K562 (cell line): Measurements from ENCODE around the gene MARCO. TPM values are rescaled to one million over a fixed set of nuclear protein-coding genes. Genes with fewer than 3 reads are reported as not detected.

Experiments
- ATAC-seq: fragments of 200-7000 bp; cut with Tn5 transposase; 3 replicates; pipeline ENCODE4 v1.9.1; 2020; ENCODE audit warnings: moderate library complexity
- BruUV-seq: library from RNA; stranded (reverse); fragments of 400-500 nt; replicated peaks from 2 replicates; lab custom pipeline; 2021; lab: Mats Ljungman, UMichigan
- CTCF ChIA-PET: fragments of 300-600 bp; formaldehyde crosslinking; extraction: SDS; loops from one replicate; lab custom pipeline; 2021; ENCODE audit warnings: low intra/inter-chr PET ratio; lab: Yijun Ruan, JAX
- POLR2A ChIA-PET: fragments of 300-600, 350-650 bp; sonication (Branson Sonifier 250); formaldehyde crosslinking; extraction: SDS; loops from one replicate; lab custom pipeline; 2021; ENCODE audit warnings: antibody characterized with exemption, inconsistent platforms; lab: Yijun Ruan, JAX
- DNase-seq, 4 experiments: peaks; one replicate each; pipeline versions ENCODE4 v3.0.0 to v3.0.0-alpha.2; 2011 to 2018; ENCODE audit warnings: low spot score in 3 of 4, mixed read lengths in 3 of 4; ENCODE audit errors: extremely low read depth in 1 of 4
- FAIRE-seq: peaks from 2 replicates; lab custom pipeline; 2011; peaks lifted over from hg19 to GRCh38; lab: Jason Lieb, UNC
- H2AFZ ChIP-seq: 2 replicates; pipeline ENCODE4 v1.6.0; 2011; ENCODE audit warnings: low read depth, low read length, control low read depth, inconsistent platforms
- H3K27ac ChIP-seq: fragments of 200-600 bp; 3 replicates; pipeline ENCODE4 v1.8.0; 2011; ENCODE audit warnings: low read depth, mild to moderate bottlenecking, control low read depth, inconsistent platforms, low read length, moderate library complexity, mixed read lengths; ENCODE audit errors: extremely low read depth
- H3K27me3 ChIP-seq, 2 experiments: fragments of 300-600 bp in 1 of 2; 2 replicates in 1 of 2; 3 replicates in 1 of 2; pipeline versions ENCODE4 v1.6.0 to v1.8.0; 2011; ENCODE audit warnings: inconsistent platforms in 2 of 2, low read length in 2 of 2, mild to moderate bottlenecking in 1 of 2, mixed read lengths in 1 of 2, moderate library complexity in 1 of 2; ENCODE audit not compliant: control insufficient read depth in 2 of 2, insufficient read depth in 2 of 2
- H3K36me3 ChIP-seq: fragments of 300-600 bp; 3 replicates; pipeline ENCODE4 v1.8.0; 2011; ENCODE audit warnings: mild to moderate bottlenecking, low read length, inconsistent platforms; ENCODE audit not compliant: control insufficient read depth, insufficient read depth
- H3K4me1 ChIP-seq, 2 experiments: fragments of 200-600 bp in 1 of 2; replicated peaks in 1 of 2; 2 replicates in 1 of 2; 3 replicates in 1 of 2; pipeline versions ENCODE4 v1.5.1 to v1.8.0; 2011; ENCODE audit warnings: inconsistent platforms in 2 of 2, low read length in 2 of 2, mild to moderate bottlenecking in 1 of 2, mixed read lengths in 1 of 2, moderate library complexity in 1 of 2; ENCODE audit not compliant: control insufficient read depth in 2 of 2, insufficient read depth in 2 of 2
- H3K4me2 ChIP-seq: 2 replicates; pipeline ENCODE4 v1.6.1; 2011; ENCODE audit warnings: low read length, control low read depth, inconsistent platforms, mixed read lengths; ENCODE audit not compliant: insufficient read depth
- H3K4me3 ChIP-seq: fragments of 200-600 bp; sonication (generic), shearing (Covaris generic); 2 replicates; pipeline ENCODE4 v1.5.1; 2016; ENCODE audit warnings: control low read depth, inconsistent platforms
- H3K79me2 ChIP-seq: fragments of 200-600 bp; 3 replicates; pipeline ENCODE4 v1.8.0; 2011; ENCODE audit warnings: low read length, inconsistent platforms; ENCODE audit not compliant: control insufficient read depth, insufficient read depth
- H3K9ac ChIP-seq, 2 experiments: 2 replicates each; pipeline versions ENCODE4 v1.6.0 to v1.6.1; 2011; ENCODE audit warnings: low read depth in 2 of 2, low read length in 2 of 2, control low read depth in 1 of 2, inconsistent platforms in 1 of 2, mild to moderate bottlenecking in 1 of 2, mixed read lengths in 1 of 2; ENCODE audit not compliant: insufficient read depth in 1 of 2
- H3K9me1 ChIP-seq: one replicate; pipeline ENCODE4 v1.6.0; 2011; ENCODE audit warnings: inconsistent platforms, mild to moderate bottlenecking, low read length, moderate library complexity; ENCODE audit not compliant: control insufficient read depth, insufficient read depth
- H3K9me3 ChIP-seq: replicated peaks from 2 replicates; pipeline ENCODE4 v1.5.1; 2011; ENCODE audit warnings: low read depth, low read length, inconsistent platforms; ENCODE audit not compliant: control insufficient read depth, insufficient read depth
- H4K20me1 ChIP-seq: replicated peaks from 2 replicates; pipeline ENCODE4 v1.6.1; 2011; ENCODE audit warnings: low read length, inconsistent platforms, mixed read lengths; ENCODE audit not compliant: control insufficient read depth, insufficient read depth
- E4F1 ChIP-seq: fragments of 250-450 bp; sonication (Bioruptor Pico); IDR thresholded peaks from 2 replicates; pipeline ENCODE4 v1.5.0; 2021; ENCODE audit warnings: mild to moderate bottlenecking, borderline replicate concordance
- ETS1 ChIP-seq: conservative IDR thresholded peaks from 2 replicates; pipeline ENCODE4 v1.6.1; 2011; ENCODE audit warnings: low read depth, mild to moderate bottlenecking, low read length; ENCODE audit not compliant: control insufficient read depth
- FOXJ2 ChIP-seq: fragments of 200-800 bp; sonication (Bioruptor generic); IDR thresholded peaks from 2 replicates; pipeline ENCODE4 v1.6.1; 2016; ENCODE audit warnings: missing genetic modification characterization, missing compliant biosample characterization
- HCFC1 ChIP-seq: IDR thresholded peaks from 2 replicates; pipeline ENCODE4 v1.6.1; 2012; ENCODE audit warnings: low read depth, low read length, improper control_type of control experiment
- MCM5 ChIP-seq: fragments of 450-650 bp; IDR thresholded peaks from 2 replicates; pipeline ENCODE4 v1.6.1; 2016; ENCODE audit warnings: low read depth
- NELFE ChIP-seq: IDR thresholded peaks from 2 replicates; pipeline ENCODE4 v1.6.1; 2011; ENCODE audit warnings: mild to moderate bottlenecking; ENCODE audit not compliant: insufficient read depth, insufficient read length
- NFATC3 ChIP-seq: fragments of 450-650 bp; IDR thresholded peaks from 2 replicates; pipeline ENCODE4 v1.6.1; 2017; ENCODE audit warnings: mild to moderate bottlenecking
- NFE2 ChIP-seq: IDR thresholded peaks from 2 replicates; pipeline ENCODE4 v1.6.1; 2014; ENCODE audit warnings: antibody characterized with exemption, low read depth
- NR4A1 ChIP-seq, 2 experiments: fragments of 250-450 bp in 1 of 2; fragments of 450-650 bp in 1 of 2; sonication (Bioruptor Pico) in 1 of 2; IDR thresholded peaks; 2 replicates each; pipeline versions ENCODE4 v1.4.0 to v1.6.1; 2016 to 2020; ENCODE audit warnings: mild to moderate bottlenecking in 2 of 2, missing compliant biosample characterization in 1 of 2, missing genetic modification characterization in 1 of 2, moderate library complexity in 1 of 2
- PHB2 ChIP-seq: fragments of 450-650 bp; IDR thresholded peaks from 2 replicates; pipeline ENCODE4 v1.6.1; 2017; ENCODE audit warnings: low read depth
- POLR2B ChIP-seq: fragments of 450-650 bp; IDR thresholded peaks from 2 replicates; pipeline ENCODE4 v1.6.1; 2018; ENCODE audit warnings: low read depth; ENCODE audit not compliant: partially characterized antibody
- POLR3G ChIP-seq: IDR thresholded peaks from 2 replicates; pipeline ENCODE4 v1.6.1; 2011; ENCODE audit not compliant: insufficient read length, insufficient replicate concordance; ENCODE audit errors: extremely low read depth
- TAF7 ChIP-seq: fragments of 450-650 bp; IDR thresholded peaks from 2 replicates; pipeline ENCODE4 v1.6.1; 2016; ENCODE audit warnings: missing genetic modification characterization, missing compliant biosample characterization
- THRB ChIP-seq: fragments of 450-650 bp; formaldehyde crosslinking; conservative IDR thresholded peaks from 2 replicates; pipeline ENCODE4 v1.4.0; 2022; ENCODE audit warnings: mild to moderate bottlenecking, missing genetic modification characterization
- ZBTB49 ChIP-seq: sonication (generic); formaldehyde crosslinking; IDR thresholded peaks from 2 replicates; pipeline ENCODE4 v1.8.0; 2022; ENCODE audit warnings: missing genetic modification reagents, mild to moderate bottlenecking, borderline replicate concordance
- ZNF41 ChIP-seq: fragments of 250-450 bp; sonication (Bioruptor Pico); conservative IDR thresholded peaks from 2 replicates; pipeline ENCODE4 v1.4.0; 2020; ENCODE audit warnings: mild to moderate bottlenecking
- in situ Hi-C: fragments of 300-500 bp; cut with MboI; formaldehyde crosslinking; loops from 4 replicates; pipeline ENCODE4 v1.15.0; 2018; ENCODE audit warnings: inconsistent platforms, mixed read lengths
- intact Hi-C: fragments of 100-400 bp; cut with micrococcal nuclease; formaldehyde crosslinking; loops from 2 replicates; pipeline ENCODE4 v1.14.2; 2022
- polyA plus RNA-seq, 8 experiments: library from polyadenylated mRNA; depleted of rRNA in 4 of 8; stranded (reverse) in 5 of 8; unstranded in 3 of 8; fragments of >200 nt; fragmentation: Nextera tagmentation in 2 of 8; fragmentation: Illumina TruSeq in 1 of 8; extraction: Ambion mirVana in 2 of 8; extraction: Trizol in 1 of 8; gene quantifications; 2 replicates each; pipeline versions ENCODE4 v1.2.1 to v1.2.3, GENCODE V29; 2011 to 2014; ENCODE audit warnings: inconsistent platforms in 1 of 8, missing spikeins in 1 of 8
- total RNA-seq, 7 experiments: library from RNA; depleted of rRNA in 6 of 7; stranded (reverse); fragments of >200 nt in 6 of 7; fragmentation: Illumina TruSeq in 2 of 7; extraction: Trizol in 2 of 7; gene quantifications; 2 replicates each; pipeline versions ENCODE4 v1.2.1 to v1.2.3, GENCODE V29; 2011 to 2021; ENCODE audit warnings: low replicate concordance in 1 of 7

MARCO gene
- total and polyA plus RNA-seq, 9 of the 15 experiments (the other 6 are each of a cell fraction or from before 2014, with no cell fraction given), result 0.31 TPM; not detected in 8

GRCh38 chr2:118937817-118938216, 4.2 kb upstream of the MARCO start (continued):
- TF ChIP-seq ZBTB49 (CRISPR knock-in tag), result no peak
- TF ChIP-seq HCFC1, result no peak
- TF ChIP-seq ETS1, result no peak
- no peak for TF ChIP-seq MCM5
- TF ChIP-seq, all 486 proteins: peak for 0

GRCh38 chr2:118939994-118940393, 2.0 kb upstream of the MARCO start:
- CTCF ChIA-PET, result no interaction called here
- no peaks in the 10 kb centered on the region for H4K20me1 ChIP-seq
- TF ChIP-seq NFE2 (no peak), NELFE (no peak), FOXJ2 (tag) (no peak), PHB2 (no peak), TAF7 (tag) (no peak), ZNF41 (CRISPR knock-in tag) (no peak), POLR3G (no peak), POLR2B (no peak), THRB (CRISPR knock-in tag) (no peak), NR4A1 (CRISPR knock-in tag; IDR thresholded peaks at IDR 0.05) (no peak), NR4A1 (tag; IDR thresholded peaks at IDR 0.05) (no peak), E4F1 (CRISPR knock-in tag) (no peak), NFATC3 (no peak)

More at GRCh38 chr2:118939994-118940393, 2.0 kb upstream of the MARCO start:
- H3K9me3 ChIP-seq, result no peaks in the 10 kb centered on the region
- POLR2A ChIA-PET, result no interaction called here
- DNase-seq (no peak), FAIRE-seq (no peak), ATAC-seq (no peak)
- no TSS peak for BruUV-seq
- H3K79me2 ChIP-seq, result no peaks in the 10 kb centered on the region
- no peak overlapping the region for H3K4me2 ChIP-seq
- H3K4me3 ChIP-seq, result no peak overlapping the region
- peaks cover 0 to 11% of the 10 kb centered on the region in 2 experiments; a peak in 2 of 5 replicates for H3K27me3 ChIP-seq
- H3K9me1 ChIP-seq, result no peaks in the 10 kb centered on the region
- H2AFZ ChIP-seq, result no peak overlapping the region
- intact Hi-C loops (no loop called here), in situ Hi-C loops (no loop called here)
- H3K4me1 ChIP-seq, result no peaks in the 10 kb centered on the region
- H3K36me3 ChIP-seq, result no peaks in the 10 kb centered on the region
- no peak overlapping the region for H3K27ac ChIP-seq
- H3K9ac ChIP-seq, result no peak overlapping the region
